ENCODE data around the gene DMBT1.

GRCh38 chr10:122591736-122592135 is 31.2 kb downstream of the DMBT1 start:
- no peak for TF ChIP-seq POLR2A (IDR thresholded peaks at IDR 0.05; ENCODE audit: extremely low read depth, insufficient read length)
- no peak for TF ChIP-seq CTCF (IDR thresholded peaks at IDR 0.05; ENCODE audit: low read depth, low read length)

All from NB4 (cell line).